Activated effector memory CD4-positive, alpha-beta T cell treated with anti-CD3 and anti-CD28 coated beads, Interleukin-2, amount 50 U/mL, for 16 hours (primary cell): ENCODE measurements around the gene OVCH1.
"Not testable (repeated sequence)": the region's sequence is repeated elsewhere in the genome, so short reads cannot be mapped to it uniquely, and the experiment has no call there.

ENCODE experiments used
- DNase-seq: peaks from one replicate; pipeline ENCODE4 v3.0.0-alpha.2; 2020

OVCH1 gene

GRCh38 chr12:29499235-29499634 lies 1.7 kb upstream of the OVCH1 start:
- DNase-seq: no peak

- DNase-seq: no peak
Observed at GRCh38 chr12:29492891-29493290, 4.6 kb downstream of the OVCH1 start.

- no peak for DNase-seq
Observed at GRCh38 chr12:29486972-29487371, 10.5 kb downstream of the OVCH1 start.

DNA sequence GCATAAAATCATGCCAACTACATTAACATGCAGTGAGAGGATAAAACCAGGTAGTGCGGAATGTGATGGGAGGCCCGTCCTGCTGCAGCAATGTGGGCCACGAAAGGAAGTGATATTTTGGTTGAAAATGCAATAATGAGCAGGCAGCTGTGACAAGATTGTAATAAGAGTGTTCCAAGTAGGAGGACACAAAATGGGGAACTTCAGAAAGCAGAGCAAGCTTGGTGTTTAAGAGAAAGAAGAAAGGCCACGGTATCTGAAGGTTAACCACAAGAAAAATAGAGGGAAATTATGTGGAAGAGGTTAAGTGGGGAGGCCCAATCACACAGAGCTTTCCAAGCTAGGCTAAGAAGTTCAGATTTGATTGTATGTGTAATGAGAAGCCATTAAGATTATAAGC lies 34.3 kb downstream of the OVCH1 start:
- no peak for DNase-seq

DNA sequence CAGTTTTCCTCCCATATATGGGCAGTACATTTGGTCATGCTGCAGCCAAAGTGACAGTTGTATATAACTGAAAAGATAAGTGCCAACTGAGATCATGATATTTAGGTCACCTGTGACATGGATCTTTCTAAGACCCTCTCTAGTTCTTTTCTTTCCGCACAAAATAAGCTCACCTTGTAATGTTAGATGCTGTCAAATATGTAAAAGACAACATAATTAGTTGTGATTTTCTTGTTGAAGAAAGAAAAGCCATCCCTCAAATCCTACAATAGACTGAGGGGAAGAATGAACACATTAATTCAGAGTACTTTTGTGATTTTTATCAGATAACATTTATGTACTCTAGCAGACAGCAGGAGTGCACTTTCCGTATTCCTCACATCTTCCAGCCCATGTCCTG lies 37.4 kb downstream of the OVCH1 start:
- no peak for DNase-seq

DNA sequence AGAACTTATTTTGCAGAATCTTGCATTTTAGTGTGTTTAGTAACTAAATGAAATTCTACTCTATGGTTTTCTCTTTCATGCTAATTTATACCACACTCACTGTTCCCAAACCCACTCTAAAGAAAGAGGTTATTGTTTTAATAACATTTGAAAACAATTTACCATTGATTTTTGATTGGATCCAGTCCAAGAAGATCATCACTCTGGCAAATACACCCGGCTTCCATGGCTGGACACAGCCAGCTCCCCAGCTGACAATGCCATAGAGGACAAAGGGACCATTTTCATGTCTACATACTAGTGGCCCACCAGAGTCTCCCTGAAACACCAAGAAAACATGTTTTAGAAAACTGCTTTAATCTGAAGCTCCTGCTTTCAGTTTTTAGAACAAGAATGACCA lies 42.4 kb downstream of the OVCH1 start:
- DNase-seq: no peak

DNA sequence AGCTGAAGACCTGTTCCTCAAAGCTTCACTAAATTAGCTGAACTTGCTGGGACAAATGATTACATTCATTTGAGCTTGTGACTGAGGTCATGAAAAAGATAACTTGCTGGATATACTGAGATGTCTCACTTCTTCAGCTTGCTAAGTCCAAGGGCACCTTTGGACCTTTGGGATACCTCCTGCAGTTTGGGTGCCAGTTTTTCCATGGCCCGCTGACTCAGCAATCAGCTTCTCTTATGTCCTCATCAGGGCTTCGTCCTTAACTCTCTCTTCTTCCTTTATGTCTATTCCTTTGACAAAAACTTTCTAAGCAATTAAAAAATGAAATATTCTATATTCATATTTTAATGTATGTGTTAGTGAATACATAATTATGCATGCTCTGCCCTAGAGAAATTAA lies 45.6 kb downstream of the OVCH1 start:
- DNase-seq: no peak

- no peak for DNase-seq
Observed at GRCh38 chr12:29448157-29448556, 49.3 kb downstream of the OVCH1 start.

DNA sequence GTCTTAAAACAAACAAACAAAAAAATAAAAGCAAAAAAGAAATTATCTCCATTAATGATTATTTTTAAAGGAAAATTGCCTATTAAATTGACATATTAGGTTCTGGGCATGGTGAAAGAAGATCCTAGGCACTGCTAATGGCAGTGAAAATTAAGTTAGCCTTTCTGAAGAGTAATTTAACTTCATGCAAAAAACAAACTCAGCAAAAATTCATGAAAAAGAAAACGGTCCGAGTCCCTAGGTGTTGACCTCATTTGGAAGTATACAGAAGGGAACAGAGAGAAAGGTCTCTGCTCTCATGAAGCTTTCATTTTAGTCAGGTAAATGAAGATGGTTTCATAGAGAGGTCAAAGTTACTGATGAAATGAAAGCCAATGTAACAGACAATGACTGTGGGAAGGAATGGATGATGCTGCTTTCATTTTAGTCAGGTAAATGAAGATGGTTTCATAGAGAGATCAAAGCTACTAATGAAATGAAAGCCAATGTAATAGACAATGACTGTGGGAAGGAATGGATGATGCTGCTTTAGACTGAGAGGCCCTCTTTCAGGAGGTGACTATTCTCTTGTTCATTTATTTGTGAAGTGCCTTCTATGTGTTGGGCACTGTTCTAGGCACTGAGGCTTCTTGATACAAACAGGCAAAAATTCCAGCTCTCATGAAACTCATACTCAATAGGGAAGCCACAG lies 50.1 kb downstream of the OVCH1 start:
- no peak for DNase-seq

DNA sequence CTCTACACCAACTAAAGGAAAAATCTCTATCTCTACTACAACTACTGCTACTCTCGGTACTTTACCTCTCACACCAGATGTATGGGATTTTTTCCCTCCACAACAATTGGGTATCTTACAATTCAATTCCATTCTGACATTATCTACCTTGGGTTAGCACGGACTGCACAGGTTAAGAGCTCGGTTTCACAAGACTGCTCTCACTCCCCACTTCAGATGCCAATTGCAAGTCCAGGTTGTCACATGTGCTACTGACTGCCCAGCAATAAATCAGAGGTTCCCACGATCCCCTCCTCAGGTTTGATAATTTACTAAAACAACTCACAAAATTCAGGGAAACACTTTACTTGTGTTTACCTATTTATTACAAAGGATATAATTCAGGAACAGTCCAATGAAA lies 58.0 kb downstream of the OVCH1 start:
- DNase-seq: no peak

DNA sequence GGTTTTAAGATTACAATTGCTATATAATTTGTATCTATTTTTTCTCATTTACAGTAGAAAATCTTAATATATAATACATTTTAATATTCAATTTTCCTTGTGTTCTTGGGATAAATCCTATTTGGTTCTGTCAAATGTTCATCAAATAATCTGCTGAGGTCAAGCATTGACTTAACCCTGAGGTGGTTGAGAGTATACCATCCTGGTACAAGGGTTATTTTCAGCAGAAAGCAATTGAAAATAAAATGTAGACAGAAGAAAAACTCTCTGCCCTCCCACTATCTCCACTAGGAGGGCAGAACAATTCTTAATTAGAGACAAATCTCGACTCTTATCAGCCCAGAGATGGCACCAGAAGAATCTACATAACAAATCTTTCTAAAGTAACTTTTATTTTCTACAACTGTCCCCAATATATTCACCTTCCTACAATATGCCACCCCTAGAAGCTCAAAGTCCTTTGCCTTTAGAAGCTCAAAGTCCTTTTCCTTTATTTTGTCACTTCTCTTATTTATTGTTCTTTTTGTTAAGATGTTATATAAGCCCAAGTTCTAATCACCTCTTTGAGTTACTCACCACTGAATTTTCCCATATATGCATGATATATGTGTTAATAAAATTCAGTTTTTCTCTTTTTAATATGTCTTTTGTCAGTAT lies 58.6 kb downstream of the OVCH1 start:
- no peak for DNase-seq

GRCh38 chr12:29437575-29437974 lies 59.9 kb downstream of the OVCH1 start:
- DNase-seq: no peak

GRCh38 chr12:29436815-29437214 lies 60.7 kb downstream of the OVCH1 start:
- not testable (repeated sequence) for DNase-seq

DNA sequence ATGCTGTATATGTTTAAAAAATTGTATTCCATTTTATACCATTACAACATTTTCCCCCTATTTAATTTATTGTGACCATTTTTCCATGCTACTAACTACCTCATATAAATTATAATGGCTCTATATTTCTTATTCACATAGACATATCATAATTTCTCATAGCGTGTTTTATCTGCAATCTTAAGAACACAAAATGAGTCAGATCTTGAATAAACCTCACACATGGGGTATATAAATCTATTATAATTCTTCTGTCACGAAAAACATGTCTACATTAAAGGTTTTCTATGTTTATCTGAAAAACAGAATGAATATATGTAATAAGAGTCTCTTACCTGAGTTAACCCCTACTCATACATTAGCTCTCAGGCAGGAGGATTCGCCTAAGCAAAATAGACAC lies 66.0 kb downstream of the OVCH1 start:
- DNase-seq: no peak

GRCh38 chr12:29430716-29431044 lies 66.8 kb downstream of the OVCH1 start:
- no peak for DNase-seq

GRCh38 chr12:29429999-29430715 lies 67.3 kb downstream of the OVCH1 start:
- DNase-seq: no peak

DNA sequence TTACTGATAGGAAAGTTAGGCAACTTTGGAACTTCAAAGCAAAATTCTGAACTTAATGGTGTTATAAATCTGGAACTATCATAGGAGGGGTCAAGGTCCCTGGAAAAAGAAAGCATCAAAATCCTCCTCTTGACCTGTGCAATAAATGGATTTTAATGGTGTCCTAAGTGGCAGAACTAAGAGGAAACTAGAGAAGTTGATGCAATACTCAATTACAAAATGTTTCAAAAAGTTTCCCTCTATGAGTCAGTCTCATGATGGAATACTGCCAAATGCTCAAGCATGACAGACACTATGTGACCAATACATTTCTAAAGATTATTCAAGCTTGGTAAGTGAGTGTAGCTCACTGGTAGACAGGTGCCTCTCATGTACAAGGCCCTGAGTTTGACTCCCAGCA lies 68.9 kb downstream of the OVCH1 start:
- no peak for DNase-seq

DNA sequence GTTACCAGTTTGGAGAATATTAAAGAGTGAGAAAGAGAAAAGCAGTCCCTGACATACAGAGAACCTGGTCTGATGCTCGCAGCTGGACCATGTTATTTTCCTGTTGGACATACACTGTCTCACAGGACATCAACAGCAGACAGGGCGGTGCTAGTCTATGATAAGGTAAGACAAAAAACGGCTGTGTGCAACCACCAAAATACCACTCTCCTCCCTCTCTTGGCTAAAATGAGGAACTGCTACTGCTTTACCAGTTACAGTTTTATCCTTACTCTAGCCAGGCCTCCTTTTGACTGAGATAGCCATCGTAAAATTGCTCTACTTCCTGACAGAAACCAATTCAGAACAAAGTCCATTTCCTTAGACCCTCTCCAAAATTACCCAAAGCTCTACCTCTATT lies 69.5 kb downstream of the OVCH1 start:
- no peak for DNase-seq

DNA sequence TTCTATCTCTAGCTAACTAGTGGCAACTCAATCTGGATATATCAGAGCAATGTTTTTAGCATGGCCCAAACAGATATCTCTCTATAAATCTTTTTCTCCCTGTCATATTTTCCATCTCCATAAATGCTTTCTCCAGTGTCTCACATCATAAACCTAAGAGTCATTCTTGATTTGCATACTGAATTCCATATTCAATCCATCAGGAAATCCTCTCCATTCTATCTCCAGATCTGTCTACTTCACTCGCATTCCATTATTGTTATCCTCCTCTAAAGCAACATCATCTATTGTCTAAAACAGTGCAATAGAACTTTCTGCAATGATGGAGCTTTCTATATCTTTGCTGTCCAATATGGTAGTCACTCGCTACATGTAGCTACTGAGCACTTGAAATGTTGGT lies 71.0 kb downstream of the OVCH1 start:
- DNase-seq: no peak

DNA sequence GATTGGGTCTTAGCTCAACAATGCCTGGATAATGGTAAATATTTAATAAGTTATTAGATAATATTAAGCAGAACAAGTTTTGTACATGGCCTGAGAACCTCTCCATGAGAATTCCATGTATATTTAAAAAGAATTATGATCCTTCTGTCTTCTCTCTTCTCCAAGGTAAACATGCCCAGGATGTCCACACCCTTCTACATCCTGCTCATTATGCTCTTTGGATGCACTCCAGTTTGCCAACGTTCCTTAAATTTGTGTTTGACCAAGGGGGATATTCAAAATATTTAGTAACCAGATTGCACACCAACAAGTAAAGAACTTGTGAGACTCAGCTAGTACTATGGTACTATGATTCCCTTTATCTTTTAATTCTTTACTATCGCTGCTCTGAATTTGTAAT lies 71.8 kb downstream of the OVCH1 start:
- DNase-seq: no peak

GRCh38 chr12:29416748-29417147 lies 80.7 kb downstream of the OVCH1 start:
- no peak for DNase-seq

DNA sequence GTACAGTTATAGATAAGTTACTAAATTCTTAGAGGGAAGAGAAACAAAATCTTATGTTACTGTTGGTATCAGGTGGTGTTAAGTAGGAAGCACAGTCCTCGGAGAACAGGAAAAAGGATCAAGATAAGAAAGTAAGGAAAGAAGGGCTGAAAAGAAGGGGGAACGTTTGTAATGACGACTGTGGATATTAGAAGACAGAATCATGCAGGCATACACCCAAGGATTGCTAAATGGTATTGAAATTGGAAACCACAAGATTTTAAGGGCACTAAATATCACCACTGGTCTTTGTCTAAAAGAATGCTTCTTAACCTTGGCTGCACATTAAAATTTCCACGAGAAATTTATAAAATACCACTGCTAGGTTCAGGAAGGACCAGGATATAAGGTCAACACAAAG lies 82.4 kb downstream of the OVCH1 start:
- DNase-seq: no peak

GRCh38 chr12:29414368-29414767 lies 83.1 kb downstream of the OVCH1 start:
- DNase-seq: no peak

- DNase-seq: no peak
Observed at GRCh38 chr12:29405561-29405960, 91.9 kb downstream of the OVCH1 start.

DNA sequence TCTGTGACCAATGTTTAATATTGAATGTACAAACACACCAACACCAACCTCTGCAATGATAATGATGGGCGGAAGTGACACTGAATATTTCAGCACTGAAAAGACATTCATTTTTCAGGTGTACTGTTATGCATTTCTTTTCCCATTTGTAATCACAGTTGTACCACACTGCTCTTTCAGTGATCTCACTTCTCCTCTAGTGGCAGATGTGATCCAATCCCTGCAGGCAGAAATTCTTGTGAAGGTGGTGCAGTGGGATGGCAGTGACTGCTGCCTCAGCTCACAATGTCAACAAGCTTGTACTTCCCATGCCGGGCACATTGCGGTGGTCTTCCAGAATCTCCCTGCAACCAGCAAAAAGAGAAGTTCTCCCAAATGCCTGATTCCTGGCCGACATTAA lies 93.5 kb downstream of the OVCH1 start:
- DNase-seq: no peak
